Fibroblast of pulmonary artery (primary cell): ENCODE measurements around the gene RNF222.

Source experiments
- DNase-seq: peaks from one replicate; pipeline ENCODE4 v3.0.0-alpha.2; 2010; ENCODE audit warnings: low read depth
- H3K4me3 ChIP-seq: replicated peaks from 2 replicates; pipeline ENCODE4 v1.5.1; 2011; ENCODE audit warnings: low read depth, mild to moderate bottlenecking, control low read depth, low read length, moderate library complexity
- TF ChIP-seq, protein P1 (sequence below): IDR thresholded peaks from 2 replicates; pipeline ENCODE4 v1.5.1; 2011; ENCODE audit warnings: mild to moderate bottlenecking, control low read depth, low read length, inconsistent platforms; ENCODE audit errors: missing control alignments

RNF222 gene

DNA sequence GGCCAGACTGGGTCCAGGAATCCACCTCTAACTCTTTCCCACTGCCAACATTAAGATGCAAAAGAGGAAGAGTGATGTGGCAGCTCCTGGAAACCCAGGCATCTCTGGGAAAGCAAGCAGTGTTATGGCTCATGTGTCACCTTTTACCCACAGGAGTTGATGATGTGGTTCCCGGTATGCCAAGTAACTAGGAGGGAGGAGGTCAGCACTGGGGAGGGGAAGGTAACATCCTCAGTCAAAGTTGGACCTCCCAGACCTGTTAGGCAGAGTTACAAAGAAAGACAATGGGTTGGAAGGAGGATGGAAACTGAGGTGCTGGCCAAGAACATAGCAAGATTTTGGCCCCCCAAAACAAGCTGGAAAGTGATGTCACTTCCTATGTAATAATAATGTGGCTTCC lies 32.5 kb downstream of the RNF222 start:
- peak; percentile 43 for DNase-seq
- TF ChIP-seq, protein P1, sequence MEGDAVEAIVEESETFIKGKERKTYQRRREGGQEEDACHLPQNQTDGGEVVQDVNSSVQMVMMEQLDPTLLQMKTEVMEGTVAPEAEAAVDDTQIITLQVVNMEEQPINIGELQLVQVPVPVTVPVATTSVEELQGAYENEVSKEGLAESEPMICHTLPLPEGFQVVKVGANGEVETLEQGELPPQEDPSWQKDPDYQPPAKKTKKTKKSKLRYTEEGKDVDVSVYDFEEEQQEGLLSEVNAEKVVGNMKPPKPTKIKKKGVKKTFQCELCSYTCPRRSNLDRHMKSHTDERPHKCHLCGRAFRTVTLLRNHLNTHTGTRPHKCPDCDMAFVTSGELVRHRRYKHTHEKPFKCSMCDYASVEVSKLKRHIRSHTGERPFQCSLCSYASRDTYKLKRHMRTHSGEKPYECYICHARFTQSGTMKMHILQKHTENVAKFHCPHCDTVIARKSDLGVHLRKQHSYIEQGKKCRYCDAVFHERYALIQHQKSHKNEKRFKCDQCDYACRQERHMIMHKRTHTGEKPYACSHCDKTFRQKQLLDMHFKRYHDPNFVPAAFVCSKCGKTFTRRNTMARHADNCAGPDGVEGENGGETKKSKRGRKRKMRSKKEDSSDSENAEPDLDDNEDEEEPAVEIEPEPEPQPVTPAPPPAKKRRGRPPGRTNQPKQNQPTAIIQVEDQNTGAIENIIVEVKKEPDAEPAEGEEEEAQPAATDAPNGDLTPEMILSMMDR: no peak
- H3K4me3 ChIP-seq: no peak overlapping the region

DNA sequence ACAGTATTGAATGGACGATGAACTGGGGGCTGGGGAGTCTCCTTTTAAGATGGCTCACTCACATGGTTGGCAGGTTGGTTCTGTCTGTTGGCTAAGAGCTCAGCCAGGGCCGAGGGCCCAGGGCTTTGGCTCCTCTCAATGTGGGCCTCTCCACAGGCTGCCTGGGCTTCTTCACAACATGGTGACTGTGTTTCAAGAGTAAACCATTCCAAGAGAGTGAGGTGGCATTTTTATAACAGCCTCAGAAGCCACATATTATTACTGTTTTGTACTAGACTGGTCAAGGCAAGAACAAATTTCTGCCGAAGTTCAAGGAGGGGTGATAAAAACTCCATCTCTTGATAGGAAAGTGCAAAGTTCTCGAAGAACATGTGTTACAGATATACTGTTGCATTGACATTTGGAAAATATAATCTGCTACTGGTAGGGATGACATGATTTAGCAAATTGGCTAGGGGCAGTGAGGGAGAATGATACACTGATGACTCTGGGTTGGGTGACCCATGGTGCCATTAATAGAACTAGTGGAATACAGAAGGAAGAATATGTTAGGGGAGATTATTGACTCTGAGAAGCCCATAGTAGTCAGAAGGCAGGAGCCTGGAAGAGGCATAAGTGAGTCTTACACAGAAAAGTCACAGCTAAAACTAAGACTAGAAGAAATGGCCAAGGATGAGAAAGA lies 34.8 kb downstream of the RNF222 start:
- H3K4me3 ChIP-seq: no peak overlapping the region
- DNase-seq: no peak
- TF ChIP-seq, protein P1: no peak

DNA sequence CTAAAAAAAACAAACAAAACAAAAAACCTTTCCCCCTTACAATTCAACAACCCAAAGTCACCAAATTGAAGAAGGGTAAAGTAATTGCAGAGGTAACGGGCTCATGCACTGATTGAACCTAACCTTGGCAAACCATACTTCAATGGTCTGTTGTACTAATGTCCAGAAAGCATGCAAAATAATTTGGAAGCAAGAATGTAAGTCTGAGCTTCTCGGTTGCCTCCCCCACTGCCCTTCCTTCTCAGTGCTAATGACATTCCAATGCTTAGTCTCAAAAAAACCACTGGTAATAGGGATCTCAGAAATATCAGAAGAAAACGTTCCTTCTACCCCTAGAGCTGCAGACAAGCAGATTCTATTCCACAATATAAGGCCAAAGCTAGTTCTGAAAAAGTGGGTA lies 36.9 kb downstream of the RNF222 start:
- no peak overlapping the region for H3K4me3 ChIP-seq
- TF ChIP-seq, protein P1: no peak
- no peak for DNase-seq

DNA sequence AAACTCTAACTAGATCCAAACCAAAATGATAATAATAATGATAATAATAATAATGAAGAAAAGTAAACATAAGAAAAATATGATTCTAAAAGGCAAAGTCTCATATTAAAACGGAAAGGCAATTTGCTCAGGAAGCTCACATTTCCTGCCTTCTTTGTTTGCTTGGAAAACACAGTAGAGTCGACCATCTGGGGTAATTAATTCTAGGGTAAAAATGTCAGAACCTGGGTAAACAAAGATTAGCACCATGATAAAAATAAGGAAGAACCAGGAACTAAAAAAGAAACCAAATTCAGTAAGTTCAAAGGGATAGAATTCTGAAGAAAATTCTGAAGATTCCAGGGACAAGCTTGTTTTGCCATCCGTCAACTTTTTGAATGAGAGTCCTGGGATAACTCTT lies 37.4 kb downstream of the RNF222 start:
- no peak overlapping the region for H3K4me3 ChIP-seq
- TF ChIP-seq, protein P1: no peak
- DNase-seq: no peak

DNA sequence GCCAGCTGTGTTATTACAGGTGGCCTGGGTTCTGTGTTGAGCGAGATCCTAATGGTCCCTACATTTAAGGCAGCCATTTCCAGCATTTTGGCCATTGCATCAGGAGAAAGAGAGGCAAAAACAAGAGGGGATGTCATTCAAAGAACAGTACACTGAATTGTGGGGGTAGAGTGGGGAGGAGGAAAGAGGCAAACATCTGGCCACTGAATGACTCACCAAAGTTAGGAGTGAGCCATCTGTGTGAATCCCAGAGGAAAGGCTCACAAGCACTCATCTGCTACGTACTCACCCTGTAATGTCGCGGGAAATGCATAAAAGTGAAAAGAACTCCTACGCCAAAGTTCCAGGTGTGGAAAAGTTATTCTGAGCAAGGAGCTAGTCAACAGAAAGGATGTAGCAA lies 37.9 kb downstream of the RNF222 start:
- TF ChIP-seq, protein P1: no peak
- H3K4me3 ChIP-seq: no peak overlapping the region

DNA sequence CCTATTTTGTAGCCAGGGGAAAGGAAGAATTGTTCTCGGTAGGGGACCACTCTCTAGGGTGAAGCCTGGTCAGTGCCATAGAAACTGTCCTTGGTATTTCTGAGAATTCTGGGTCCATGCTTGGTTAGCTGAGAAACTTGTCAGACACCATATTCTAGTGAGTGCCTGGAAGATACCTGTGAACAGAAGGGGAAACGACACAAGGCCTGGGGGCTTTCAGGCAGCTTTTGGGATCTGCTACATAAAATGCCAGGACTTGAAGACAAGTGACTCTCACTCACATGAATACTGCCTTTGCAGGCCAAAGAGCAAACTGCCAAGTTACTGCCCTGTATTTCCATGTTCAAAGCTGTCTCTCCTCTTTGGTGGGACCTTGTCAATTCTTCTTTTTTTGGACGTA lies 39.7 kb downstream of the RNF222 start:
- DNase-seq: no peak
- no peak overlapping the region for H3K4me3 ChIP-seq
- TF ChIP-seq, protein P1: no peak

More for the DNA sequence above, 37.9 kb downstream of the RNF222 start:
- peak; percentile 92 for DNase-seq

DNA sequence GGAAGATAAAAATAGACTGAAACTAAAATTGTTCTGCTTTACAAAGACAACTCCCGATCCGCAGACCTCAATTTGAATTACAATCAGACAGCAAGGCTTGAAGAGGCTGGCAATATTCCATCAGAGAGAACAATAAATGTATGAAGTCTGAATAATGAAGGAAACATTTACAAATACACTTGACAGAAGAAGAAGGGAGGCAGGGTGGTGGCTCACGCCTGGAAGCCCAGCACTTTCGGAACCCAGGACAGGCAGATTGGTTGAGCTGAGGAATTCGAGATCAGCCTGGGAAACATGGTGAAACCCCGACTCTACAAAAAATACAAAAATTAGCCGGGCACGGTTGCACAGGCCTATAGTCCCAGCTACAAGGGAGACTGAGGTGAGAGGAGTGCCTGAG lies 43.4 kb downstream of the RNF222 start:
- H3K4me3 ChIP-seq: no peak overlapping the region
- TF ChIP-seq, protein P1: no peak
- no peak for DNase-seq
